Heart right ventricle (tissue), 16 donors: ENCODE data around the gene PCIF1. TPM values are rescaled to one million over a fixed set of nuclear protein-coding genes. Genes with fewer than 3 reads are reported as not detected.
"Not testable (repeated sequence)": the region's sequence is repeated elsewhere in the genome, so short reads cannot be mapped to it uniquely, and the experiment has no call there.

Source experiments
- ATAC-seq, 8 donors: fragments of 200-7000 bp; cut with Tn5 transposase; one replicate each; pipeline ENCODE4 v1.9.1; 2020; ENCODE audit warnings: mild to moderate bottlenecking in 8 of 8, moderate library complexity in 8 of 8, moderate number of reproducible peaks in 1 of 8
- DNase-seq, 2 donors: peaks; one replicate each; pipeline ENCODE4 v3.0.0-alpha.2; 2020
- H3K27ac ChIP-seq, 10 donors: fragments of 200-600 bp; sonication (generic) in 2 of 10; one replicate each; pipeline versions ENCODE4 v1.5.0 to v1.8.0; 2020 to 2022; ENCODE audit warnings: mild to moderate bottlenecking in 3 of 10
- H3K27me3 ChIP-seq, 7 donors: fragments of 200-600 bp; one replicate each; pipeline ENCODE4 v1.8.0; 2021 to 2022; ENCODE audit warnings: mild to moderate bottlenecking in 2 of 7
- H3K36me3 ChIP-seq, 9 donors: fragments of 200-600 bp; sonication (generic) in 1 of 9; one replicate each; pipeline versions ENCODE4 v1.5.0 to v1.8.0; 2020 to 2022; ENCODE audit warnings: mild to moderate bottlenecking in 2 of 9
- H3K4me1 ChIP-seq, 9 donors: fragments of 200-600 bp; sonication (generic) in 1 of 9; one replicate each; pipeline versions ENCODE4 v1.5.0 to v1.8.0; 2020 to 2022; ENCODE audit warnings: mild to moderate bottlenecking in 4 of 9
- H3K4me3 ChIP-seq, 10 donors: fragments of 200-600 bp; sonication (generic) in 2 of 10; one replicate each; pipeline versions ENCODE4 v1.5.0 to v1.8.0; 2020 to 2022; ENCODE audit warnings: mild to moderate bottlenecking in 7 of 10, moderate library complexity in 2 of 10
- H3K9me3 ChIP-seq, 11 donors: fragments of 200-600 bp in 10 of 11; sonication (generic) in 2 of 11; one replicate each; pipeline versions ENCODE4 v1.5.0 to v1.8.0; 2013 to 2022; ENCODE audit warnings: mild to moderate bottlenecking in 2 of 11, control low read depth in 1 of 11, moderate library complexity in 1 of 11
- CTCF ChIP-seq, 9 donors: fragments of 200-600 bp; sonication (generic) in 2 of 9; IDR thresholded peaks; one replicate each; pipeline versions ENCODE4 v1.5.0 to v1.8.0; 2021 to 2022; ENCODE audit warnings: antibody characterized with exemption in 9 of 9, mild to moderate bottlenecking in 5 of 9, moderate library complexity in 1 of 9
- WGBS, 2 donors: extraction: QIAGEN DNeasy Blood & Tissue Kit; methylation state at CpG; one replicate each; pipeline ENCODE4 v1.1.7; 2013; ENCODE audit warnings: inconsistent platforms in 1 of 2; 5-methylcytosine and 5-hydroxymethylcytosine counted together
- intact Hi-C, 10 donors: fragments of 100-400 bp; cut with DNase I; formaldehyde crosslinking; loops; one replicate each; pipeline versions ENCODE4 v1.11.1 to v1.14.2; 2022
- polyA plus RNA-seq, 2 donors: library from polyadenylated mRNA; stranded (reverse); fragments of 200-250 nt; gene quantifications; one replicate each; pipeline ENCODE4 v1.2.3, GENCODE V29; 2013
- total RNA-seq, 10 donors: library from RNA; stranded (reverse); fragmentation: NEBNext Ultra II Directional in 3 of 10; extraction: Animal tissue kit (Norgen Biotek cat#: 25700) in 3 of 10; gene quantifications; one replicate each; pipeline versions ENCODE4 v1.2.1 to v1.2.4, GENCODE V29; 2021 to 2023
- donor health status: Arrhythmogenic right ventricular cardiomyopathy.
- donor health status: ischemic (EF 13 %, LVEDD 7.1; RV severe dilation, severe dysfunction).
- donor health status: healthy with polysubstance abuse.
- donor health status: DM: no; HTN: yes; CAD: no.
- donor health status: DM: no; HTN: no; CAD: no.
- donor health status: ischemic (EF 25% LVEDD 6.9; RV normal size, moderate dysfunction).
- donor health status: ischemic (EF 25% LVEDD 5.7; RV mildly dilated, moderate dysfunction).
- donor health status: healthy.
- donor health status: DM: yes; HTN: yes; CAD: no.
- donor health status: Ischemic cardiomyopathy.
- donor health status: ischemic (EF 35%, LVEDD 5.7; RV mildly dilated, moderate dysfunction).
- donor health status: nonischemic (EF 11% LVEDD 7.7; RV severe dilation, severe dysfunction).
- donor health status: DM: yes; HTN: yes; CAD: no.
- donor health status: PGD.
- donor health status: ischemic (EF 29% LVEDD 5.4; RV normal size, mild dysfunction).
- donor health status: nonischemic (EF 23%, LVEDD 6.1; RV moderate dilation, normal function).

Gene PCIF1
- total and polyA plus RNA-seq, 12 donors: 20.8 to 33.1 (median 27.4) TPM

- WGBS, 2 donors: 86 to 90% methylated on average over 14 of the region's 14 CpGs
- Histone ChIP-seq H3K4me3 (no peak overlapping the region), H3K4me1 (peaks cover 3 to 35% (median 28%) of the 10 kb centered on the region in 9 donors), H3K27ac (no peak overlapping the region), H3K27me3 (no peaks in the 10 kb centered on the region), H3K36me3 (peaks cover 0 to 2% (median 0%) of the 10 kb centered on the region in 9 donors), H3K9me3 (no peaks in the 10 kb centered on the region)
- intact Hi-C loops: no loop called here
- DNase-seq (no peak), ATAC-seq (no peak)
- no peak for TF ChIP-seq CTCF (IDR thresholded peaks at IDR 0.05)
Measured at GRCh38 chr20:45927071-45927878, 7.2 kb upstream of the PCIF1 start.

GRCh38 chr20:45931680-45932079 lies 2.8 kb upstream of the PCIF1 start:
- ATAC-seq, H3K9me3 ChIP-seq, H3K36me3 ChIP-seq, H3K4me3 ChIP-seq, H3K27ac ChIP-seq, DNase-seq, H3K27me3 ChIP-seq: not testable (repeated sequence)
- 94% methylated on average over 17 of the region's 17 CpGs for WGBS, 2 donors
- intact Hi-C loops: loop anchor here in 2 of 10 donors (2.0 to 10.0 kb wide), 2 partner anchors 39 to 107 kb away; partner anchors contain the start of gene TNNC2 (in 1 of the 2)
- peaks cover 0 to 26% (median 19%) of the 10 kb centered on the region in 9 donors for H3K4me1 ChIP-seq

- no peaks in the 10 kb centered on the region for H3K9me3 ChIP-seq
- 24% methylated on average over 22 of the region's 22 CpGs for WGBS, 2 donors
- H3K4me3 ChIP-seq: peak overlapping the region; percentile 53 to 100 (median 96)
- peaks cover 0 to 23% (median 14%) of the 10 kb centered on the region in 9 donors for H3K36me3 ChIP-seq
- peak; percentile 19 to 65 (median 52) for ATAC-seq
- intact Hi-C loops: loop anchor here in 7 of 10 donors (2.0 to 10.0 kb wide), 6 partner anchors 23 to 109 kb away; partner anchors contain the start of genes CTSA (in 5 of the 7), NEURL2 (in 5 of the 7), TNNC2 (in 1 of the 7) and ZNF335 (in 1 of the 7)
- no peaks in the 10 kb centered on the region for H3K27me3 ChIP-seq
- peak; percentile 67 to 81 for DNase-seq
- H3K27ac ChIP-seq: peak overlapping the region; percentile 99 to 100 (median 100)
- H3K4me1 ChIP-seq: peaks cover 0 to 38% (median 23%) of the 10 kb centered on the region in 9 donors
- peak in 8 of 9 donors; percentile 9 to 61 (median 30) for TF ChIP-seq CTCF (IDR thresholded peaks at IDR 0.05)
Measured at GRCh38 chr20:45933266-45934045, 1.0 kb upstream of the PCIF1 start.

- Histone ChIP-seq H3K27ac (peak overlapping the region; percentile 99 to 100 (median 100)), H3K36me3 (peaks cover 0 to 29% (median 20%) of the 10 kb centered on the region in 9 donors), H3K4me3 (peak overlapping the region; percentile 53 to 100 (median 96)), H3K27me3 (no peaks in the 10 kb centered on the region), H3K4me1 (peaks cover 0 to 38% (median 23%) of the 10 kb centered on the region in 9 donors), H3K9me3 (no peaks in the 10 kb centered on the region)
- TF ChIP-seq CTCF (IDR thresholded peaks at IDR 0.05): no peak
- WGBS, 2 donors: 0 to 1% methylated on average over 34 of the region's 34 CpGs
- intact Hi-C loops: loop anchor here in 6 of 10 donors (2.0 to 10.0 kb wide), 5 partner anchors 23 to 109 kb away; partner anchors contain the start of genes CTSA (in 5 of the 6), NEURL2 (in 5 of the 6), TNNC2 (in 1 of the 6) and ZNF335 (in 1 of the 6)
- ATAC-seq (peak; percentile 6 to 66 (median 46)), DNase-seq (peak; percentile 74 to 81)
Measured at GRCh38 chr20:45934046-45934585, 367 bp upstream of the PCIF1 start.
